ENCODE results near the gene DENND6B.

Gene DENND6B

DNA sequence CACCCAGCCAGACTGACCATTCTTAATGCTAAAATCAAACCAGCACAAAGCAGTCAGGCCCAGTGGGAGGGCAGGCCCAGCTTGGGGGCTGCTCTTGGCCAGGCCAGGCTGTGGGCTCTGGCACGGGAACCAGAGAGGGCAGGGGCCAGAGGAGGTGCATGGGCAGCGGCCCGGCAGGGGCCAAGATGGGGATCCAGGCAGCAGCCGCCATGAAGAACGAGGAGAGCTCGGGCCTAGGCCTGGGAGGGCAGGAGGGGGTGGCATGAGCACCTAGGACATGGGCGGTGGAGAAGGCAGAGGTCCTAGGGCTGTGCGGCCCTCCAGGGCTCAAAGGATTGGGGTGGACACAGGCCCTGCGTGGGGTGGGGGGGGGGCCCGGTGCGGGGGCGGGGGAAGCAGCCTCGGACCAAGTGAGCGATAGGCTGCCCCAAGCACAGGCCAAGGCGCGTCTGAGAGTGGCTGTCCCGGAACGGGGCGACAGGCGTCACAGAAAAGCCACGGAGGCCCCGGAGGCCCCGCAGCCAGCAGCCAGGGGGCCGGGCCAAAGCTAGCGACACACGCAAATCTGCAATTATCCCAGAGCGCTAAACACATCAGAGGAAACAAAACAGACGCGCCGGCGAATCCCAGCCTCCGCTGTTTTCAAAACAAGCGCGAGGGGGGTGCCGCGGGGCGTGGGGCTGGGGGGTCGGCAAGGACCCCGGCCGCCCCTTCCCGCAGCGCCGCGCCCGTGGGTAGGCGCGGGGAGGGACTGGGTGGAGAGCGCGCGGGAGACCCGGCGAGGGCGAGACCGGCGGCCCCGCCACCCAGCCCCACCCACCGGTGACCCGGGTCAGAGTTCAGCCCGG is 27.7 kb downstream of the DENND6B start:
- no peak for DNase-seq (ENCODE audit: low read depth)
- TF ChIP-seq, protein P1, sequence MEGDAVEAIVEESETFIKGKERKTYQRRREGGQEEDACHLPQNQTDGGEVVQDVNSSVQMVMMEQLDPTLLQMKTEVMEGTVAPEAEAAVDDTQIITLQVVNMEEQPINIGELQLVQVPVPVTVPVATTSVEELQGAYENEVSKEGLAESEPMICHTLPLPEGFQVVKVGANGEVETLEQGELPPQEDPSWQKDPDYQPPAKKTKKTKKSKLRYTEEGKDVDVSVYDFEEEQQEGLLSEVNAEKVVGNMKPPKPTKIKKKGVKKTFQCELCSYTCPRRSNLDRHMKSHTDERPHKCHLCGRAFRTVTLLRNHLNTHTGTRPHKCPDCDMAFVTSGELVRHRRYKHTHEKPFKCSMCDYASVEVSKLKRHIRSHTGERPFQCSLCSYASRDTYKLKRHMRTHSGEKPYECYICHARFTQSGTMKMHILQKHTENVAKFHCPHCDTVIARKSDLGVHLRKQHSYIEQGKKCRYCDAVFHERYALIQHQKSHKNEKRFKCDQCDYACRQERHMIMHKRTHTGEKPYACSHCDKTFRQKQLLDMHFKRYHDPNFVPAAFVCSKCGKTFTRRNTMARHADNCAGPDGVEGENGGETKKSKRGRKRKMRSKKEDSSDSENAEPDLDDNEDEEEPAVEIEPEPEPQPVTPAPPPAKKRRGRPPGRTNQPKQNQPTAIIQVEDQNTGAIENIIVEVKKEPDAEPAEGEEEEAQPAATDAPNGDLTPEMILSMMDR (IDR thresholded peaks at IDR 0.05; ENCODE audit: control insufficient read depth, insufficient read depth, low read depth, low read length, missing control alignments): no peak
- H3K4me3 ChIP-seq (ENCODE audit: control insufficient read depth, low read depth, low read length): no peak overlapping the region; the same call in 1 of the 2 replicates

DNA sequence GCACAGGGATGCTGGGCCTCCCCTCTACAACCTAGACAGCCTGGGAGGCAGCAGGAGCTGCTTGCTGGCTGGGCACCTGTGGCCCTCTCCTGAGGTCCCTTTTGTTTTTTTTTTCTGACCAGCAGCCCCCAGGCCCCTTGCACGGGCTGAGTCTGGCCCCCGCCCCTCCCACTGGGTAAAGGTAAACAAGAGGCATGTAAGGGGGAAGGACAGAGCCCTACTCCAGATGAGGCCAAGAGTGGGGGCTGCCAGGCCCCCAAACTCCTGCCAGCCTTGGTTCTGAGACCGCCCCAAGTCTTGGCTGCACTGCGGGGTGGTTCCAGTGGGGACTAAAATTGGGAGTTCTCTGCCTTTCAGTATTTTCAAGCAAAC is 28.6 kb downstream of the DENND6B start:
- no peak overlapping the region for H3K4me3 ChIP-seq (ENCODE audit: control insufficient read depth, low read depth, low read length)
- TF ChIP-seq, protein P1 (IDR thresholded peaks at IDR 0.05; ENCODE audit: control insufficient read depth, insufficient read depth, low read depth, low read length, missing control alignments): no peak

DNA sequence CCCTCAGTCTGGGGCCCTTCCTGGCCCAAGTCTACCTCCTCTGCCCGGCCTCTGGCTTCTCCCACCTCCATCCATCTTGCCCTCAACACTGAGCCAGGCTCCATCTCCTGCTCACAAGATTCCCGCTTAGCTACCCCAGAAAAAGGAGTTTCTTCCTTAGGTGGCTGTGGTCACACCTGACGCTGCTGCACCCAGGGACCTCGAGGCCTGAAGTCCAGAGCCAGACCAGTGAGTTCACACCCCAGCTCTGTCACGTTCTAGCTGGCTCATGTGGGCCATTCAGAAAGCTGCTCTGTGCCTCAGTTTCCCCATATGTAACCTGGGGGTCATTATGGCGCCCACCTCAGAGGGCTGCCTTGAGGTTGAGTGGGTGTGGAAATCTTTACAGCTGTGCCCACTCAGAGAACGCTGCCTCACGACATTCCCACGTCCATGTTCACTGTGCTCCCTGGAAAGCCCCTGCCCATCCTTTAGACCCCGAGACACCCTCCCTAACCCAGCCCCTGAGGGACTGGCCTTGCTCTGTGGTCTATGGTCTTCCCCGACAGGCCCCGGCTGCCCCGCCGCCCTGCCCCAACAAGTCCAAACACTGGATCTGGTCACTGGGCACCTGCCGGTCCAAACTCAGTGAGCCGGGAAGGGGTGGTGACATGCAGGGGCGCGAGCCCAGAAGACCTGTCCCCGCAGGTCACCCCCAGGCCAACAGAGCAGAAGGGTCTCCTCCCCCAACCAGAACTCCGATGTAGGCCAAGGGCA is 29.1 kb downstream of the DENND6B start:
- TF ChIP-seq, protein P1 (IDR thresholded peaks at IDR 0.05; ENCODE audit: control insufficient read depth, insufficient read depth, low read depth, low read length, missing control alignments): no peak

More for the DNA sequence above, 28.6 kb downstream of the DENND6B start:
- DNase-seq (ENCODE audit: low read depth): no peak

DNA sequence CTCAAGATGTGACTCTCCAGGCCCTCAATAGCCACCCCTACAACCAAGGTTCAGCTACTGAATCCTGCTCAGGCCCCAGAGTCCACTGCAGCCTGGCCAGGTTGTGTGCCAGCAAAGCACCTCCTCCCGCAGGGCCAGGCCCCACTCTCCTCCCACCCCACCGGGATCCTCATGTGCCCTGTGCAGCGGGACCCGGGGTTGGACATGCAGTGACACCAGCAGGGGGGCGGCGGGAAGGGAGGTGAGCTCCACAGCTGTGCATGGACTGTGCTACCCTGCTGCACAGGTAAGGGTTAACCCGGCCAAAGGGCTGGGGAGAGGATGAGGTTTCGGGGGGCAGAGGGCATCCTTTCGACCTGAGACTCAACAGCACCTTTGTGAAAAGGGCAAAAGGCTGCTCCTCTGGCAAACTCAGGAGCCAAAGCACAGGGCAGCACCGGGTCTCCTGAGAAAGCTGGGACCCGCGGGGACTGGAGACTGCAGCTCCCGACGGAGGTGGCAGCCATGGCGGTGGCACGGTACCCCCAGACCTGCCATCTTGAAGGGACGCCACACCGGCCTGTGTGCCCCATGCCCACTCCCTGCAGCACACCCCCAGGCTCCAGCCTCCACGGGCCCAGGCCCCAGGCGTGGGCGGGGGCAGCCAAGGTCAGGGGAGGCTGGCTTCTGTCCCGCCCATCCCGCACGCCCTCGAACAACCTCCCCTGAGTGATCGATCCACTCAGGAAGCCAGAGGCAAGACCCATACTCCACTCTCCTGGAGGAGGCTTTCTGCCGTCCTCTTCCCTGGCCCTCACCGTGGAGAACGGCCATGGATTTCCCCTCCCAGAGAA is 29.9 kb downstream of the DENND6B start:
- no peak for DNase-seq (ENCODE audit: low read depth)
- TF ChIP-seq, protein P1 (IDR thresholded peaks at IDR 0.05; ENCODE audit: control insufficient read depth, insufficient read depth, low read depth, low read length, missing control alignments): no peak
- no peak overlapping the region for H3K4me3 ChIP-seq (ENCODE audit: control insufficient read depth, low read depth, low read length)

More for the DNA sequence above, 29.1 kb downstream of the DENND6B start:
- DNase-seq (ENCODE audit: low read depth): no peak
- H3K4me3 ChIP-seq (ENCODE audit: control insufficient read depth, low read depth, low read length): no peak overlapping the region

DNA sequence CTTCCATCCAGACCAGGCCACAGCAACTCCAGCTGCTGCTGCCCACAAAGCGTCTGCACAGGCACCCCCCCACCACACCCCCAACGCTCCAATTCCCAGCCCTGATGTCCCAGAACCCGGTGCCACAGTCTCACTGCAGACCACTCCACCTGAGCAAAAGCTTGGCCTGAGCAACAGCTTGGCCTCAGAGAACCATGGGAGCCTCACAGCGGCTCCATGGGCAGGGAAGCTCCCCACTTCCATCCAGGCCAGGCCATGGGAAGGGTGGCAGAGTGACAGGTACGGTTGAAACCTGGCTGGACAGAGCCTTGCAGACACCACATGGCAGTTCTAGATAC is 32.5 kb downstream of the DENND6B start:
- TF ChIP-seq, protein P1 (IDR thresholded peaks at IDR 0.05; ENCODE audit: control insufficient read depth, insufficient read depth, low read depth, low read length, missing control alignments): no peak
- DNase-seq (ENCODE audit: low read depth): no peak
- H3K4me3 ChIP-seq (ENCODE audit: control insufficient read depth, low read depth, low read length): no peak overlapping the region
